CD4-positive, alpha-beta memory T cell (primary cell): Measurements from ENCODE around the gene SIK3. TPM values are rescaled to one million over a fixed set of nuclear protein-coding genes. Genes with fewer than 3 reads are reported as not detected.
A peak's percentile ranks its signal among the peaks of the same experiment; 100 is the strongest.

Source experiments
- CTCF ChIA-PET: fragments of 350-600 bp; sonication (Branson Sonifier 250); formaldehyde crosslinking; loops from one replicate; lab custom pipeline; 2021; ENCODE audit warnings: inconsistent platforms; ENCODE audit not compliant: partially characterized antibody; lab: Charles Lee
- POLR2A ChIA-PET: fragments of 350-600 bp; sonication (Branson Sonifier 250); formaldehyde crosslinking; loops from one replicate; lab custom pipeline; 2021; ENCODE audit not compliant: partially characterized antibody; lab: Charles Lee
- DNase-seq, 5 donors: peaks; one replicate each; pipeline versions ENCODE4 v3.0.0 to v3.0.0-alpha.2; 2020 to 2022; ENCODE audit warnings: mixed read lengths in 1 of 5
- H3K27ac ChIP-seq: one replicate; pipeline ENCODE4 v1.7.0; 2013; ENCODE audit warnings: low read depth, low read length
- H3K27me3 ChIP-seq: 2 replicates; pipeline ENCODE4 v1.7.0; 2013; ENCODE audit warnings: mild to moderate bottlenecking, low read length, moderate library complexity; ENCODE audit not compliant: insufficient read depth
- H3K36me3 ChIP-seq: 2 replicates; pipeline ENCODE4 v1.7.0; 2013; ENCODE audit warnings: mild to moderate bottlenecking, low read length, moderate library complexity; ENCODE audit not compliant: insufficient read depth
- H3K4me1 ChIP-seq: 2 replicates; pipeline ENCODE4 v1.7.0; 2013; ENCODE audit warnings: mild to moderate bottlenecking, low read length, moderate library complexity; ENCODE audit not compliant: insufficient read depth
- H3K4me3 ChIP-seq, 2 donors: one replicate each; pipeline ENCODE4 v1.7.0; 2013; ENCODE audit warnings: low read length in 2 of 2, mild to moderate bottlenecking in 1 of 2
- H3K9me3 ChIP-seq, 2 donors: one replicate each; pipeline ENCODE4 v1.7.0; 2013; ENCODE audit warnings: low read length in 2 of 2, control low read depth in 1 of 2; ENCODE audit not compliant: control insufficient read depth in 1 of 2
- H3K27ac Mint-ChIP-seq, 7 donors: one replicate each; pipeline ENCODE4 v1.8.0; 2020 to 2021; ENCODE audit warnings: mixed read lengths in 7 of 7, mild to moderate bottlenecking in 6 of 7, inconsistent platforms in 3 of 7, moderate library complexity in 3 of 7
- H3K27me3 Mint-ChIP-seq, 2 donors: one replicate each; pipeline ENCODE4 v1.8.0; 2020 to 2021; ENCODE audit warnings: mixed read lengths in 2 of 2
- H3K36me3 Mint-ChIP-seq, 2 donors: one replicate each; pipeline ENCODE4 v1.8.0; 2020 to 2021; ENCODE audit warnings: mixed read lengths in 2 of 2, inconsistent platforms in 1 of 2, mild to moderate bottlenecking in 1 of 2
- H3K4me1 Mint-ChIP-seq, 4 donors: one replicate each; pipeline ENCODE4 v1.8.0; 2020 to 2021; ENCODE audit warnings: mixed read lengths in 4 of 4, mild to moderate bottlenecking in 1 of 4
- H3K4me3 Mint-ChIP-seq, 8 donors: one replicate each; pipeline ENCODE4 v1.8.0; 2020 to 2021; ENCODE audit warnings: mixed read lengths in 8 of 8, mild to moderate bottlenecking in 7 of 8, moderate library complexity in 6 of 8, inconsistent platforms in 3 of 8
- H3K9me3 Mint-ChIP-seq, 8 donors: one replicate each; pipeline ENCODE4 v1.8.0; 2020 to 2021; ENCODE audit warnings: mixed read lengths in 8 of 8, mild to moderate bottlenecking in 5 of 8, inconsistent platforms in 3 of 8, moderate library complexity in 1 of 8
- intact Hi-C: fragments of 100-400 bp; cut with micrococcal nuclease; formaldehyde crosslinking; loops from one replicate; pipeline ENCODE4 v1.15.1; 2023
- polyA plus RNA-seq, 2 donors: library from polyadenylated mRNA; unstranded; fragments of 300-500 nt; fragmentation: Illumina TruSeq; gene quantifications; one replicate each; pipeline ENCODE4 v1.2.3, GENCODE V29; 2021
- total RNA-seq, 2 experiments: library from RNA; stranded (reverse); gene quantifications; one replicate each; pipeline ENCODE4 v1.2.3, GENCODE V29; 2021

Gene SIK3
- total and polyA plus RNA-seq, 4 experiments from 2014 or later: 9.7 to 97.5 (median 62.5) TPM

DNA sequence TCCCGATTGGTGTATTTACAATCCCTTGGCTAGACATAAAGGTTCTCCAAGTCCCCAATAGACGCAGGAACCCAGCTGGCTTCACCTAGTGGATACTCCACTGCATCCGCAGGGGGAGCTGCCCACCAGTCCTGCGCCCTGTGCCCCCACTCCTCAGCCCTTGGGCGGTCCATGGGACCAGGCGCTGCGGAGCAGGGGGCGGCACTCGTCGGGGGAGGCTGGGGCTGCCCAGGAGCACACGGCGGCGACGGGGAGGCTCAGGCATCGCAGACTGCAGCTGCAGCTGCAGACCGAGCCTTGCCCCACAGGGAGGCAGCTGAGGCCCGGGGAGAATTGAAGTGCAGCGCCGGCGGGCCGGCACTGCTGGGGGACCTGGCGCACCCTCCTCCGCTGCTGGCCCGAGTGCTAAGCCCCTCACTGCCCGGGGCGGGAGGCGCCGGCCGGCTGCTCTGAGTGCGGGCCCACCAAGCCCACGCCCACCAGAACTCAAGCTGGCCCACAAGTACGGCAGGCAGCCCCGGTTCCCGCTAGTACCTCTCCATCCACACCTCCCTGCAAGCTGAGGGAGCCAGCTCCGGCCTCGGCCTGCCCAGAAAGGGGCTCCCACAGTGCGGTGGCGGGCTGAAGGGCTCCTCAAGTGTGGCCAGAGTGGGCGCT lies 12.2 kb upstream of the SIK3 start:
- Mint-ChIP-seq H3K27me3 (no peaks in the 10 kb centered on the region), H3K36me3 (no peaks in the 10 kb centered on the region), H3K4me1 (peaks cover 0 to 5% (median 4%) of the 10 kb centered on the region in 4 donors), H3K4me3 (no peak overlapping the region), H3K9me3 (peaks cover 0 to 2% (median 0%) of the 10 kb centered on the region in 8 donors), H3K27ac (no peak overlapping the region)
- CTCF ChIA-PET: interaction anchor here (1.2 to 10.8 kb wide), 6 partner anchors 19 to 368 kb away, joined by 3 to 212 read pairs (median 6); partner anchors contain the start of genes APOA5 and ZPR1
- DNase-seq: no peak
- no peaks in the 10 kb centered on the region for H3K36me3 ChIP-seq
- intact Hi-C loops: no loop called here
- H3K27ac ChIP-seq: no peak overlapping the region
- no peak overlapping the region for H3K4me3 ChIP-seq
- H3K4me1 ChIP-seq: no peaks in the 10 kb centered on the region
- POLR2A ChIA-PET: no interaction called here
- no peaks in the 10 kb centered on the region for H3K27me3 ChIP-seq
- H3K9me3 ChIP-seq: no peaks in the 10 kb centered on the region

DNA sequence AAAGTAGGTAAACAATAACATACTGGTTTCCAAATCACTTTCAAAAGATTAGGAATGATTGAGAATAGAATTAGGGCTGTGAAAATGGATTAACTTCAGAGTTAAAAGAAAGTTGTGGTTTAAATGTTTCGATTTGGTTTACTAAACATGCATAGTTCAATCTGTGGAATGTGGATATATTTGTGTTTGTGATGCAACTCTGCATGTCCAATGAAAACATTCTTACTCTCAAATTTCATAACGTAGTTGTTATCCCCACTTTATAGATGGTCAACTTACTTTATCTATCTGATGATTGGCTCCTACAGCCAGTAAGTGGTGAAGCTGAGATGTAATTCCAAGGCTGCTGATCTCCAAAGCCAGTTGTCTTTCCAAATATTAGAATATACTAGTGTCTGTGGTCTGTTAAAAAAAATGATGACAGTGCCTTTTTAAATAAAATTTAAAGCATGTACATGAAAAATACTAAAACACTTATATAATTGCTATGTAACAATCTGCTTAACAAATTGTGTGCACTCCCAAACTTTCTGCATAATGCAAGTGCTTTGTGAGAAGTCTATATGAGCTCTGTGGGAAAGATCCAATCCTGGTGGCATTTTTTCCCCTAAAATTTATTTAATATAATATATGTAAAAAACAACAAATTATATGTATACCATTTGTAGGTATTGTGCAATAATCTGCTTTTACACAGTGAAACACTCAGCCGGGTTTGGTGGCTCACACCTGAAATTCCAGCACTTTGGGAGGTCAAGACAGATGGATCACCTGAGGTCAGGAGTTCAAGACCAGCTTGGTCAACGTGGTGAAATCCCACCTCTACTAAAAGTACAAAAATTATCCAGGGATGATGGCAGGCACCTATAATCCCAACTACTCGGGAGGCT lies 9.7 kb upstream of the SIK3 start:
- intact Hi-C loops: no loop called here
- no peaks in the 10 kb centered on the region for H3K9me3 ChIP-seq

DNA sequence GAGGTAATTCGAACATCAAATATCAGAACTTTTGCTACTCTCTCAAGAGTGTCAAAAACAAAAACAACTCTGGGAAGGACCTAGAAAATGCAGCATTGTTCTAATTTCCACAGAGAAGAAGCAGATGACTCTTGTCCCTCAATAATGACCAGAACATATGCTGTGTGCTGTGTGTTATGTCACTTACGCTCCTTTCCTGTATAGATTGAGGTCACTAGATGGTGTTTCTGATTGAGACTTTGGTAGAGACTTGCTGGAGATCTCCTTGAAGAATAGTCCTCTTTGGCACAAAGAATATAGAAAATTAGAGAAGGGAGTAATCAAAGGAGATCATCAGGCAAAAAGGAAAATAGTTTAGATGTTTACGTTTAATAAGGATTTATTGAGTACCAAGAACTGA lies 2.3 kb upstream of the SIK3 start:
- ChIA-PET POLR2A (interaction anchor here (1.0 kb wide), 1 partner anchor 313 kb away, joined by 4 read pairs; the partner anchor contains the start of gene ZPR1), CTCF (interaction anchor here (1.0 to 7.2 kb wide), 10 partner anchors 21 to 311 kb away, joined by 3 to 50 read pairs (median 8); partner anchors contain the start of genes APOA5 and ZPR1)
- Histone ChIP-seq H3K27ac (no peak overlapping the region), H3K4me1 (peaks cover 27% of the 10 kb centered on the region), H3K27me3 (no peaks in the 10 kb centered on the region), H3K9me3 (no peaks in the 10 kb centered on the region), H3K4me3 (no peak overlapping the region), H3K36me3 (no peaks in the 10 kb centered on the region)
- Mint-ChIP-seq H3K27ac (peak overlapping the region; percentile 69 to 100 (median 99)), H3K27me3 (peaks cover 0 to 2% of the 10 kb centered on the region in 2 donors), H3K36me3 (peaks cover 0 to 12% of the 10 kb centered on the region in 2 donors), H3K9me3 (no peaks in the 10 kb centered on the region), H3K4me3 (peak overlapping the region in 2 of 8 donors; percentile 54 to 71), H3K4me1 (peaks cover 19 to 46% (median 30%) of the 10 kb centered on the region in 4 donors)
- no peak for DNase-seq
- intact Hi-C loops: no loop called here

More for the DNA sequence above, 9.7 kb upstream of the SIK3 start:
- Histone ChIP-seq H3K27me3 (no peaks in the 10 kb centered on the region), H3K4me1 (no peaks in the 10 kb centered on the region), H3K4me3 (no peak overlapping the region), H3K36me3 (no peaks in the 10 kb centered on the region), H3K27ac (no peak overlapping the region)
- Mint-ChIP-seq H3K9me3 (no peaks in the 10 kb centered on the region), H3K4me1 (peaks cover 0 to 5% (median 4%) of the 10 kb centered on the region in 4 donors), H3K27ac (no peak overlapping the region), H3K27me3 (no peaks in the 10 kb centered on the region), H3K36me3 (no peaks in the 10 kb centered on the region), H3K4me3 (no peak overlapping the region)
- POLR2A ChIA-PET: interaction anchor here (0.5 to 1.6 kb wide), 2 partner anchors 177 to 255 kb away, joined by 3 read pairs; no protein-coding TSS in a partner anchor
- no peak for DNase-seq
- CTCF ChIA-PET: interaction anchor here (0.8 to 10.8 kb wide), 7 partner anchors 9 to 366 kb away, joined by 3 to 212 read pairs (median 7); partner anchors contain the start of genes APOA5 and ZPR1

DNA sequence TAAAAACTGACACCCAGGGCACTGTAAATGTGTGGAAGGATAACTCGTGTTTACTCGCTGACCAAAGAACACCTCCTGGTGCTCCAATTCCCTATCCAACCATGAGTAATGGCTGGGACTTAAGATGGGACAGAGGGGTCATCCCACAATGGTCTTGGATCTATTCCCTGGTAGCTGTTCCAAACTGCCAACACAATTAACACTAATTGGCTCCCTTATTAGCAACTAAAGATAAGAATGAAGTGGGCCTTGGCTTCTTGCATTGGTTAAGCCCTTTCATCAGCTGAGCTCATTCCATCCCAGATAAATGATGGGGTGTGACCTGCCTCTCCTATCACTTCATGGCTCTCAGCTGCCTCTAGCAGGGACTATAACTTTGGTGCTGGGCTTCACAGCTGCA lies 1.5 kb upstream of the SIK3 start:
- no peaks in the 10 kb centered on the region for H3K27me3 ChIP-seq
- H3K4me1 Mint-ChIP-seq: peaks cover 26 to 54% (median 37%) of the 10 kb centered on the region in 4 donors
- H3K27ac ChIP-seq: peak overlapping the region; percentile 88
- H3K36me3 ChIP-seq: no peaks in the 10 kb centered on the region
- H3K36me3 Mint-ChIP-seq: peaks cover 0 to 15% of the 10 kb centered on the region in 2 donors
- H3K9me3 Mint-ChIP-seq: no peaks in the 10 kb centered on the region
- ChIA-PET POLR2A (interaction anchor here (0.6 to 3.6 kb wide), 5 partner anchors 171 to 326 kb away, joined by 3 to 92 read pairs (median 4); partner anchors contain the start of gene ZPR1), CTCF (interaction anchor here (1.0 to 7.2 kb wide), 23 partner anchors 9 to 310 kb away, joined by 3 to 50 read pairs (median 6); partner anchors contain the start of genes APOA5 and ZPR1)
- intact Hi-C loops: loop anchor here (5.0 kb wide), 4 partner anchors 43 to 327 kb away; partner anchors contain the start of genes BUD13 and PAFAH1B2
- DNase-seq: no peak
- no peak overlapping the region for H3K4me3 ChIP-seq
- H3K27ac Mint-ChIP-seq: peak overlapping the region; percentile 95 to 100 (median 99)
- H3K9me3 ChIP-seq: no peaks in the 10 kb centered on the region
- peaks cover 36% of the 10 kb centered on the region for H3K4me1 ChIP-seq
- peak overlapping the region in 7 of 8 donors; percentile 37 to 93 (median 90) for H3K4me3 Mint-ChIP-seq
- peaks cover 0 to 2% of the 10 kb centered on the region in 2 donors for H3K27me3 Mint-ChIP-seq

DNA sequence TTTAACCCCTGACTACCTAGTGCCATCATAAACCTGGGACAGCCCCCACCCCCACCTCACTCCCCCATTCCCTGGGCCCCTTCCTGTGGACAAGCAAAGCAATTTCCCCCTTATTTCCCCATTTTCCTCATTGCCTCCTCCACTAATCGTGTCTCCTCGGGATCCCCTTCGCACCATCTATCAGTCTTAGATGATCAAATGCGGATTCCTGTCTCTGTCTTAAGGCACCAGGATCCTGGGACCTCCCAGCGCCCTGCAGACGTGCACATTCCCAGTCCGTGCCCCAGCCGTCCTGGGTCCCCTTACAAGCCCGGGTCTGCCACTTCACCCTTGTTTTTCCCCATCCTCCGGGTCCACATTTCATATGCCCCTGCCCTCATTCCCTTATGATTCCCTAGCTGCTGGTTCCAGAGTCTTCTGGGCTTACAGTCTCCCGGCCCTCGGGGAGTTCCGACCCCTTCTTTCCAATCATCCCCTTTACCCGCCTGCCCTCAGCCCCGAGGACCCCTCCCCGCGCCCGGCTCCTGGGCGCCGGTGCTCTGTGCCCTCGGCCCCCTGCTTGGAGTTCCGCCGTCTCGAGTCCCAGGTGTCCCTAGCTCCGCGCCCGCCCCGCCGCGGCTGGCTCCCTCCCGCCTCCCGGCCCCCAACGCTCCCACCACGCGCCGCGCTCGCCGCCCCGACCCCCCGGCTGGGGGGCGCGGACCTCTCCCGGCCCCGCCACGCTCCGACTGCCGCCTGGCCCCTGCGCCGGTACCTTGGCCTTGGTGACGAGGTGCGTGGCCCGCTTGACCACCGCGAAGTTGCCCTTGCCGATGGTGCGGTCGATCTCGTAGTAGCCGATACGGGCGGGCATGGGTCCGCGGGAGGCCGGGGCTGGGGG lies 599 bp downstream of the SIK3 start:
- peaks cover 5 to 17% of the 10 kb centered on the region in 2 donors for H3K36me3 Mint-ChIP-seq
- peak overlapping the region; percentile 95 to 100 (median 97) for H3K4me3 Mint-ChIP-seq
- intact Hi-C loops: loop anchor here (1.0 to 5.0 kb wide), 10 partner anchors 15 to 325 kb away; partner anchors contain the start of genes APOA5, BUD13, PAFAH1B2 and SIDT2
- Histone ChIP-seq H3K4me1 (peaks cover 56% of the 10 kb centered on the region), H3K36me3 (no peaks in the 10 kb centered on the region), H3K9me3 (no peaks in the 10 kb centered on the region), H3K27me3 (no peaks in the 10 kb centered on the region), H3K4me3 (peak overlapping the region; percentile 79 to 86), H3K27ac (peak overlapping the region; percentile 98)
- peak overlapping the region; percentile 96 to 99 (median 99) for H3K27ac Mint-ChIP-seq
- H3K4me1 Mint-ChIP-seq: peaks cover 42 to 75% (median 54%) of the 10 kb centered on the region in 4 donors
- peaks cover 0 to 2% of the 10 kb centered on the region in 2 donors for H3K27me3 Mint-ChIP-seq
- DNase-seq: peak in 4 of 5 donors; percentile 32 to 48 (median 42)
- ChIA-PET CTCF (interaction anchor here (0.6 to 7.2 kb wide), 19 partner anchors 9 to 308 kb away, joined by 3 to 50 read pairs (median 5); partner anchors contain the start of genes APOA5 and ZPR1), POLR2A (interaction anchor here (0.8 to 3.9 kb wide), 28 partner anchors 10 to 325 kb away, joined by 3 to 92 read pairs (median 4); partner anchors contain the start of genes BUD13, PAFAH1B2, PCSK7 and SIDT2)
- H3K9me3 Mint-ChIP-seq: no peaks in the 10 kb centered on the region

DNA sequence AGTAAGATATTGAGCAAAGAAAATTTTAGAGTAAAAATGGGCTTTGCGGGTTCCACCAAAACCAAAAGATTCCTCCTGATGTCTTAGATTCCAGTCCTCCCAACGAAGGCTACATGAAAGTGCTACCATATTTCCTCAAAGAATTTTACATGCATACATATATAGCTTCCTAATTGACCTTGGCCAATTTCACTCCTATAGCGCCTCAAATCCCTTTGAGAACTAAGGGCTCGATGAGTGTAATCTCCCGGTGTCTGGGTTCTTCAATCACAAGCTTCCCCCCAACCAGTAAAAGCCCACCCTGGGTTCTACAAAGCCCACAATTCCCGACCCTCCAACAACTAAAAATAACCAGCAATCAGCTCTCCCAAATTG lies 1.2 kb downstream of the SIK3 start:
- H3K4me1 ChIP-seq: peaks cover 63% of the 10 kb centered on the region
- H3K36me3 ChIP-seq: no peaks in the 10 kb centered on the region
- H3K9me3 ChIP-seq: no peaks in the 10 kb centered on the region
- no peak for DNase-seq
- POLR2A ChIA-PET: interaction anchor here (0.7 to 3.9 kb wide), 21 partner anchors 9 to 317 kb away, joined by 3 to 92 read pairs (median 4); partner anchors contain the start of genes PAFAH1B2, PCSK7, SIDT2 and ZPR1
- peak overlapping the region; percentile 79 to 86 for H3K4me3 ChIP-seq
- H3K27me3 Mint-ChIP-seq: peaks cover 0 to 2% of the 10 kb centered on the region in 2 donors
- H3K9me3 Mint-ChIP-seq: peaks cover 0 to 3% (median 0%) of the 10 kb centered on the region in 8 donors
- H3K27me3 ChIP-seq: no peaks in the 10 kb centered on the region
- CTCF ChIA-PET: interaction anchor here (0.6 to 7.2 kb wide), 14 partner anchors 9 to 306 kb away, joined by 3 to 50 read pairs (median 4); partner anchors contain the start of gene APOA5
- H3K27ac Mint-ChIP-seq: peak overlapping the region; percentile 96 to 99 (median 99)
- H3K36me3 Mint-ChIP-seq: peaks cover 10 to 24% of the 10 kb centered on the region in 2 donors
- peaks cover 46 to 81% (median 61%) of the 10 kb centered on the region in 4 donors for H3K4me1 Mint-ChIP-seq
- peak overlapping the region; percentile 95 to 100 (median 97) for H3K4me3 Mint-ChIP-seq
- H3K27ac ChIP-seq: peak overlapping the region; percentile 98
- intact Hi-C loops: loop anchor here (1.0 to 5.0 kb wide), 7 partner anchors 14 to 325 kb away; partner anchors contain the start of genes BUD13 and PAFAH1B2
